NCI-H2171 treated with DMSO at 0.1 percent for 48 hours (cell line): ENCODE measurements around the gene GSTA5.
"Not testable (repeated sequence)": the region's sequence is repeated elsewhere in the genome, so short reads cannot be mapped to it uniquely, and the experiment has no call there.

ENCODE experiments used
- DNase-seq: peaks from one replicate; lab custom pipeline; 2025; lab: John Stamatoyannopoulos, UW

Gene GSTA5

DNA sequence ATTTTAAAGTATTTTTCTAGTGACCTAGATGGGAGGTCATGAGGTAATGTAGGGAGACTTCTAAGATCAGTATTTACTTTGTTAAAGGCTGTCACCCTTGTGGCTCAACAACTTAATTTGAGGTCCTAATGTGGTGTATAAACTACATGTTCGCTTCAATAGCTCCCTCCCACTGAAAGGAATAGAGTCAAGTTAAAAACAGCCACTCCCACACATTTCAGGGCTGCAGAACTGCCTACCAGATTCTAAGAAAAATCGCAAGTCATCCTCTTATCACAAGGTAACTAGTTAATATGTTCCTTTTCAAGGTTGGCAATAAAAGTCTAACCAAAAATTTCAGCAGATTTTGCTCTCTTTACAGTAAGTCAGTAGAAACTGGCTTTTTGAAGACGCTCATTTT, 52.1 kb downstream of the GSTA5 start:
- no peak for DNase-seq

DNA sequence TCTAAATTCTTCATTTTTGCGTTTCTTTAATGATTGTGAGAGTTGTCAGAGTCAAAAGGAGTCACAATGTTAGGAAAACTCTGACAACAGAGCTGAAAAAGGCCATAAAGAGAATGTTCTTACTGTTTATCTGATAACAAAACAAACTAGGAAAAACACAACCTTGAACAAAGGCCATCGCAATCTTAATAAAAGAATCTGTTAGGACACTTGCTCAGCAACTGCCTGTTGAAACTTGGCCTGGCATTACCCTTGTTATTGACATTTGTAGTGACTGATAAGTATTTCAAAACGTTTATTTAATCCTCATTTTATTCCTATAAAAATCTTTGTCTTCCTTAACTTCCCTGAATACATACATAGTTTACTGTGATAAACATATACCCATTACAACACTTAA, 52.7 kb downstream of the GSTA5 start:
- no peak for DNase-seq

- no peak for DNase-seq
Observed at GRCh38 chr6:52786249-52786956, 54.2 kb downstream of the GSTA5 start.

- not testable (repeated sequence) for DNase-seq
Observed at GRCh38 chr6:52782696-52783274, 57.8 kb downstream of the GSTA5 start.

DNA sequence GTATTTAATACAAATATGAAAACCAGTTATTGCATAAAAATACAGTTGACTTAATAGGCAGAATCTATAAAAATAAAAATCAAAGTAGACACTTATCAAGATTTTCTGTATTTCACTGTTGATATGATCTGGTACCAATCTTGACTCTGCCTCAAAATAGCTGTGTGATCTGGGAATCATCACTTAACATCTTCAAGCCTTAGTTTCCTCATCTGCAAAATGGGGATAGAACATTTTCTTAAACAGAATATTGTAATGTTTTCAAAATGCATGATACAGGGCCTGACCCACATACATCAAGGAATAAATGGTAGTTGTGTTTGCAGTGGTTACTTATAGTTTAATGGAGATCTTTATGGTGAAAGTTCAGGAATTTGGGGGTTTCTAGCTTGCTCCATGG, 58.4 kb downstream of the GSTA5 start:
- DNase-seq = not testable (repeated sequence)
